Posterior cingulate gyrus (tissue), 11 donors: ENCODE measurements around the gene RAB12.
A peak's percentile ranks its signal among the peaks of the same experiment; 100 is the strongest.
"Not testable (repeated sequence)": the region's sequence is repeated elsewhere in the genome, so short reads cannot be mapped to it uniquely, and the experiment has no call there.

Source experiments
- DNase-seq, 10 donors: peaks; one replicate each; pipeline versions ENCODE4 v3.0.0 to v3.0.0-alpha.2; 2020 to 2021; ENCODE audit warnings: mixed read lengths in 3 of 10
- intact Hi-C: fragments of 100-400 bp; cut with DNase I; formaldehyde crosslinking; loops from one replicate; pipeline ENCODE4 v1.15.1; 2023

The RAB12 gene

DNA sequence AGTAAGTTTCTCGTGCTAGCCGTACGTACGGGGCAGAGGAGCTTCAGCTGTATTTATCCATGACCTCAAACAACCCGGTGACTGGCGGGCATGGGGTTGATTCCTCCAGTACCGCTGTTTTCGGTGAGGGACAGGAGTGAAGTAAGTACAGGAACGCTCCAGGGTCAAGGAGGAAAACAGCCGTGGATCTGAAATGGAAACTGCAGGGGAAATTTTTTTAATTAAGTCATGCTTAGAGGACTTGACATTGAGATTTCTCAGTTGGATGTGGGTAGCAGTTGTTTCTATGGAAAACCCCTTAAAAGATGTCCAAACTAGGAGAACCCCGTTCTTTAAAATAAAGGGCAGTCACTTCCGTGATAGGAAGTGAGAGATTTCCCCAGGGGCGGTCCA is 1.2 kb downstream of the RAB12 start:
- intact Hi-C loops: loop anchor here (5.0 kb wide), 1 partner anchor 97 kb away; the partner anchor contains the start of gene MTCL1
- DNase-seq: no peak

DNA sequence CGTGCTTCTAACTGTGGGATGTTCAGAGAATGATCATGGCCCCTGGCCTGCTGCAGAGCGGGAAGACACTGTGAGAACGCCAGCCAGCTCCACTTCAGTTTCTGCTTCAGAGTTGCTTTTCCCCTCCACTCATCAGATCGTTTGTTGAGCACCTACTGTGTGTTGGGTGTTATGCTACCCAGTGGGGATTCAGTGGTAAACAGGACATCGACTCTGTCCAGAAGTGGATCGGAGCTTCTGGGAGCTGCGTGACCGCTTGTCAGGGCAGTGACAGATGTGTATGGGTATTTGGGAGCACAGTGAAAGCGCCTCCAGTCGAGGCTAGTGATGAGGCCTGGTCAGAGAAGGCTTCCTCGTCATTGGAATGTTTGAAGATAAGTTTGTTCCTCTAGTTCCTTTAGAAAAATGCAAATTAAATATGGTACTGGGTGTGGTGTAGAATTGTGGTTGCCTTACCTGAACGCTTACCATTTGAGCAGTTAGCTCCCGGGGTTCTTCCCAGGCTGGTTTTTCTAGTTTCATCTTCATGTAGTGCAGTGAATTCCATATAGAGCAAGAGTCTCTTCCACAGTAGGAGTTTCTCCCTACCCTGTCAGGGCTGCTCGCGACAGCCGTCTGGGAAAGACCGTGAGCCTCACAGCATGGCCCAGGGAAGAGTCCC is 2.8 kb downstream of the RAB12 start:
- DNase-seq: no peak
- intact Hi-C loops: loop anchor here (5.0 kb wide), 1 partner anchor 95 kb away; the partner anchor contains the start of gene MTCL1

DNA sequence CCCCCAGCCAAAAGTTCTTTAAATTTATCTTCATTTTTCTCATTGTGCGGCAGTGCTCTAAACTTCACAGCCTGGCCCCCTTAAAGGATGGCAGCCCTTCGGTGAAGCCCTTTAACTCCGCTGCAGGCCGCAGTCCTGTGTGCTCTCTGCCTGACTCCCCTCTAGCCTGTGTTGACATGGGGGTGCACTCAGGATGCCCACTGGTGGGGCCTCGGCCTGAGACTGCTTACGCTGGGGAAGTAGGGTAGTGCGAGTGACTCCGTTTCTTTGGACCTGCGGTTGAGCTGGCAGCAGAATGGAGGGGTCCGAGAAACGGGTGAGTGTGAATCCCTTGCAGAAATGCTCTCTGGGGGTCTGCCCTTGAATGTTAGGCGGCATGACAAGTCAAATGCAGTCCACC is 5.6 kb downstream of the RAB12 start:
- DNase-seq: no peak

DNA sequence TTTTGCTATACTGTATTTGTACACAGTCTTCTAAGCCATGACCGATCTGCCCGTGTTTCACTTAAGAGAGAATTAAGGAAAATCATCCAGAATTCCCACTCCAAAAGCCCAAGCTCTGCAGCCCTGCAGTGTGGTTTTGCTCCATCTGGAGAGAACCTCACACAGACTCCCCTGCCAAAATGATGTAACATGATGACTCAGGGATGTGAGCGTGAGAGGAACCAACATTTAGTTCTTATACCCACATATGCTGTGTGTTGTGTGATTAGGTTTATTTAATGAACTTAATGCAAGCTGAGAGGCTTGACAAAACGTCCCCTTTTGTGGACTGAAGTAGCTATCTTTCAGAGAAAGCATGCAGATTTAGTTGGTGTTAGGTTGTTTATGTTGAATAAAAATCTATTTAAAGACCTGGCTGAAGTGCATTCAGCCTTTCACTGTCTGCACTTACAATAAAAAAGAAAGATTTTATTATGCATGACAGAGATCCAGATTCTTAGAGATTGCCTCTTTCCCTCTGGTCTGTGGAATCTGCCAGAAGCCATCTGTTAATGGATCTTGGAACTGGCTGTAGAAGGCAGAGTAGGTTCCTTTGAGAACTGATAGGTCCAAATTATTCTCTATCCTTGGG is 6.3 kb downstream of the RAB12 start:
- intact Hi-C loops: no loop called here
- peak in 7 of 10 donors; percentile 22 to 89 (median 43) for DNase-seq

More for the DNA sequence above, 5.6 kb downstream of the RAB12 start:
- intact Hi-C loops: loop anchor here (5.0 kb wide), 1 partner anchor 92 kb away; the partner anchor contains the start of gene MTCL1

DNA sequence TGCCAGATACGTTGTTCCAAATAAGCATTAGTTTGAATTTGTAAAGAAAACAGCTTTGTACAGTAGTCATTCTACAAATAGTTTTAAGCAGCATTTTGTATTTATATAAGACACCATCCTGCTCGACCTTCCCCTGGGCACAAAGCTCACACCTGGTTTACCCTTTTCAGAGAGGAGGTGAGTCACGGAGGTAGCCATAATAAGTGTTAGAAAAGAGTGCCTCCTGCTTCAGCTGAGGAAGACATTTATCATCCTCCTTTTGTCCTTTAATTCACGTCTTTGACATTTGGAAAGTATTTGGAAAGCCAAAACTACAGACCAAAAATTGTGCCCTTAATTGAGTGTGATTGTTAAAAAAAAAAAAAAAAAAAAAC is 6.8 kb downstream of the RAB12 start:
- no peak for DNase-seq
- intact Hi-C loops: no loop called here

DNA sequence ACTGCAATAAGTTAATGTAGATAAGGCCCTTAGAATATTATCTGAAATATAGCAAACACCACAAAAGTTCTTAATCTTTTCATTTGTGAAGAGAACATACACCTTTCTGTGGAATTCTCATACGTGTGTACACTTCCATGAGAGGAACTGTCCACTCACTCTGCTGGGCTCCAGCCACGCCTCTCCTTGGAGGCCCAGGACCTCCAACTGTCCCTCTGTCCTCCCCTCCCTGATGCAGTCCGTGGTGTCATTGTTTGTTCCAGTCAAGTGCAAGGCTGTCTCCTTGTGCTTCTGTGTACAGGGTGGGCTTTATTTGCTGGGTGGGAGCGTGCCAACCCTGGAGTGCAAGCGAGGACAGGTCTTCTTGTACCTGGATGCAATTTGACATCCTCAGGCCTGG is 8.7 kb downstream of the RAB12 start:
- no peak for DNase-seq
- intact Hi-C loops: no loop called here

DNA sequence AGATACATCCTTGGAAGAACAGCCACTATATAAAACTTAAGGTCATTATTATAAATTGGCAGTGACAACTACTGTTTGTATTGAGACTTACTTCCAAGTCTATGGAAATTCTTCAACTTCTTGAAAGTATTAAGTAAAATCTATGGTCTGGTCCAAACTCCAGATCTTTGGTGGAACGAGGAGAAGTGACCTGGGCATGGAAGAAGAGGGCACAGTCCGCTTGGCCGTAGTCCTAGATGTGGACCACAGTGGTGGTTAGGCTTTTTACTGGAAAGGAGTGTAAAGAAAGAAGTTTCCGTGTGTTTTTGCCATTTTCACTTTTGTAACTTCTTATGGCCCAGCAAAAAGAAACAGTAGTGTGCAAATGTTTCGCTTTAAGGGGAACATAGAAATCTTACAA is 9.8 kb downstream of the RAB12 start:
- no peak for DNase-seq
- intact Hi-C loops: no loop called here

DNA sequence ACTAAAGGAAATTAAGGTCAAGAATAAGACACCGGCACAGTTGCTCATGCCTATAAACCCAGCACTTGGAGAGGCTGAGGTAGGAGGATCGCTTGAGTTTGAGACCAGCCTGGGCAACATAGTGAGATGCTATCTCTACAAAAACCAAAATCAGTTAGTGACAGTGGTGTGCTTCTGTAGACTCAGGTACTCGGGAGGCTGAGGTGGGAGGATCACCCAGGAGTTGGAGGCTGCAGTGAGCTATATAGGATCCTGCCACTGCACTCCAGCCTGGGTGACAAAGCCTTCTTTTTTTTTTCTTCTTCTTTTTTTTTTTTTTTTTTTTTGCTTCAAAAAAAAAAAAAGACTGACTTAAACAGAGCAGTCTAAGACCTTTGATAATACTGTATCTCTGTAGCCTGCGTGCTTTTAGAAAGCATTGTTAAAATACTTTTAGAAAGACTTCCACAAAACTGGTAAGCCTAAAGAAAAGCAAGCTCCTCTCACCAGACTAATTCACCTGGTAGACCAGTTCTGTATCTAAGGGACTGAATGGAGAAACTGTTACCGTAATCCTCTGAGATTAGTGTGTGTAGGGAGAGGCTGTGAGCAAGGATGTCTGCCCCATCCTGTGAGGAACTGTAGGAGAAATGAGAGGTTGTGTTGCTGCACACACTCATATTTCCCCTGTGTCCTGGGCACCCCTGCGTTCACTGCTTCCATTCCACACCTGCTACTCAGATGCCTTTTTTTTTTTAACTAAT is 10.8 kb downstream of the RAB12 start:
- DNase-seq: no peak
- intact Hi-C loops: no loop called here

DNA sequence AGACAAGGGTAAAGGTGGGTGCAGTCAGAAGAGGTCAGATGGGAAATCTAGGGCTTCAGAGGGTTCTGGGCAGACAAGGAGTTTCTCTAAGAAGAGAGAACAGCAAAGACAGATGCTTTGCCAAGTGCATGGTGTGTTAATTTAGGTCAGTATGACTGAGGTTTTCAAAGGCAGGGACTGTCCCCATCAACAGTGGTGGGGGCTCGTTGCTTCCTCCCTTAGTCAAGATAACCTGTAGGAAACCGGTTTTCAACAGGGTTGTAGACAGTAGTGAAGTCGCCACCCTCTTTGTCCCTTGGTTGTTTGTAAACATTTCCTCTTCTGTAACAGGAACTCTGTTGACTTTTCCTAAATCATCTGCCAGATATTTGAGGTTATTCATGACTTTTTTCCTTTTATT is 11.6 kb downstream of the RAB12 start:
- DNase-seq: no peak
- intact Hi-C loops: no loop called here

DNA sequence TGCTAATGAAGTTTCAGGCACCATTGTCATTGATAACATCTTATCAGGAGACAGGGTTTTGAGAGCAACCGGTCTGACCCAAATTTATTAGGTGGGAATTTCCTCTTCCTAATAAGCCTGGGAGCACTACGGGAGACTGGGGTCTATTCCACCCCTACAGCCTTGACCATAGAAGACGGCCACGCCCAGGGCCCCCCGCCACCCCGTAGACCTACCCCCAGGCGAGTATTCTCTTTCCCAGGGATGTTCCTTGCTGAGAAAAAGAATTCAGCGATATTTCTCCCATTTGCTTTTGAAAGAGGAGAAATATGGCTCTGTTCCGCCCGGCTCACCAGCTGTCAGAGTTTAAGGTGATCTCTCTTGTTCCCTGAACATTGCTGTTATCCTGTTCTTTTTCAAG is 13.4 kb downstream of the RAB12 start:
- DNase-seq, intact Hi-C loops: not testable (repeated sequence)

DNA sequence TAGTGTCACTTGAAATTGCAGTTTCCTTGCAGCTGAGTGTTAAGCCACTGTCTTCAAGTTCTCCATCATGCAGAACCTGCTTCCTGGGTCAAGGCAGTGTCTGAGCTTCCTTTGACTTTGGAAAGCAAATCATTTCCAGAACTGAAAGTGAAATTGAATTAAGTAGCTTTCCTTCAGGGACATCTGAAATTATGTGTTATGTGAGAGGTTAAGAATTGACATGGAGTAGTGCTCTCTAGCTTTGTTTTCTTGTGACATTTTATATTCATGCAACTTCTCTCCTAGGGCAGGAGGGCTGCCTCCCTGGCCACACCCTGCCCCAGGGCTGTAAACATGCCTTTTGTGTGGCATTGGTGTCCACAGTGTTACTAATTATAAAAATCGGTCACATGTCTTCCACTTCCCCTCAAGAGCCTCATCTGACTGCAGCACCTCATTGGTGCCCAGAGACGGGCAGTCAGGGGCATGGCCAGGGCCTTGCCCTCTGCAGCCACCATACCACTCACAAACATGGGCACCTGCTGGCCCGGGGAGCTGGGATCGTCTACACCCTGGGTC is 14.4 kb downstream of the RAB12 start:
- DNase-seq: no peak
- intact Hi-C loops: no loop called here

DNA sequence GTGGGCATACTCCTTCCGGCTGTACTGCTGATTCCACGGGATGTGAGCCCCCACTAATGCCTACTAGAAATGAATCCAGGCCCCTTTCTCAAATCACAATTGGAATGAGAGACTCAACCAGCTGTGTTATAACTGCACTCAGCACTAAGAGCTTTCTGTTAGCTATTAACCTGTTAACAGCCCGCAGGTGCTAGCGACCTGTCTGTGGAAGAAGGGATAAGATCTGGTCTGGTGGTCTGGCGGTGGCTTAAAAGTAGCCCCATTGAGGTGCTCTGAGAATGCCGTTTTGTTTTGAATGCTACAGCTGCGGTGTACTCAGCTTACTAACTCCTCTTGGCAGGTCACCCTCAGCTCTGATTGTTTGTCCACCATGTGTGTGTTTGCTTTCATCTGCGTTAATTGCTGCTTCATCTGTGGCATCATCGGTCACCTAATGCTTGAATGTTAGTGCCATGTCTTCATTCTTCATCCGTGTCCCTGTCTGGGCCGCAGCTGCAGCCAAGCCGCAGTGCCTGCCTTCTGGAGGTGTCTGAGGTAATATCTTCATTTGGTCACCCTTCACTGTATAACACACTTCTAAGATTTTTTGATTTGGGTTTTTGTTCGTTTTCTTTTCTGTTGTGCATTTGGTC is 16.3 kb downstream of the RAB12 start:
- no peak for DNase-seq
- intact Hi-C loops: no loop called here

DNA sequence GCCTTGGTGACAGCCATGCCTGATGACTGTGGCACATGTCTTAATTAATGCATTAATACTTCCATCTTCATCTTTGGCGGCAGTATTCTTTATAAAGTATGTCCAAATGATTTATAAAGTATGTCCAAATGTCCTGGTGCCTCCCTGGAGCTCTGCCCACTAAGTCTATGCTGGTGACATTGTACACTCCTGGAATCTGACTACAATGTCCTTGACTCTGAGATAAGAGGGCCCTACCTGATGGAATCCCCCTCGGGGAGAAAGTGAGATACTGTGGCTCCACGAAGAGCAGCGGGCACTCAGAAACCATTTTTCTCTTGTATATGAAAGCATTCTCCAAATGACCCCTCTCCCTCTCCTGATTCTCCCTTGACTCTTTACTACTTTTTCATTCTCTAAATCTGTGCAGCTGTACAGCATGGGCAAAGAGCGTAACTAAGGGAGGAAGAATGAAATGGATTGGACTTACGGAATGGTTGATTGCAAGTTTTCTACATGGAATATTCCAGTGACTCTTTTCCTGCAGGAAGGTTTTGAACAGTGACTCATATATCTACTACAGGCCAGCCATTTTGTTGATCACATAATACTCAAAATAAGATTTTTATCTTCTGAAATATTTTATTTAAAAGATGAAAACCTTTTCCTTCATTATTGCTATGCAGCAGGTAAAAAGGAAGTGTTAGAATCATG is 17.3 kb downstream of the RAB12 start:
- intact Hi-C loops: no loop called here
- DNase-seq: no peak

DNA sequence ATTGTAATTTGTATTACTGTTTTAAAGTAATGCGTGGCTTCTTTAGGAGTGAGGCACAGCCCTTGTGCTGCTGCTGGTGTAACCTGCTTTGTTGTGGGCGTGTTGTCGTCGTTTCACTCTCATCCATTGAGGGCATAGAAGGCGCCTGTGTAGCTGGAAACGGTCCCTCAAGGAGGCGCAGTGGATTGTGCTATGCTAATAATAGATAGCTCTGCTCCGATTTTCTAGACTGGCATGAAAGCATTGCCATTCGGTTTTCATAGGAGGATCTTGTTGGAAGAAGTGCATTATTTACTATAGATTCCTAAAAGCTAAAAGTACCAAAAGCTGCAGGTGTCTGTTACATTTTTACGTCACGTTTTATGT is 17.9 kb downstream of the RAB12 start:
- peak in 7 of 10 donors; percentile 33 to 93 (median 75) for DNase-seq
- intact Hi-C loops: no loop called here

DNA sequence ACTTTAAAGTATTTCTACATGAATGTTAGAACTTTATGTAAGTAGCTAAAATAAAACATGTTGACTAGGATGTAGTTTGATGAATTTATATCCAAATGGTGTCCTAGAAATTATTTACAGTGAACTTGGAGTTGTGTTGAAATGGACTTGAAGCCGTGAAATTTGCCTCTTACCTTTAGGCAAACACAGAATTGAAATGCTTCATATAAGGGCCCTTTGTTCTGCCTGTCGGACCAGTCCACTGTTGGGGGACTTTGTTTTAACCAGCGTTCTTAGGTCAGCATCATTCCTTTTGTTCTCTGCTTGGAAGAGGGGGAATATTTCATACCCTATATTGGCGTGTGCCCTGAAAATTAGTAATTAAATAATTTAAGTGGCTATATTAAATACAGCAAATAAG is 18.3 kb downstream of the RAB12 start:
- intact Hi-C loops: no loop called here
- DNase-seq: no peak

DNA sequence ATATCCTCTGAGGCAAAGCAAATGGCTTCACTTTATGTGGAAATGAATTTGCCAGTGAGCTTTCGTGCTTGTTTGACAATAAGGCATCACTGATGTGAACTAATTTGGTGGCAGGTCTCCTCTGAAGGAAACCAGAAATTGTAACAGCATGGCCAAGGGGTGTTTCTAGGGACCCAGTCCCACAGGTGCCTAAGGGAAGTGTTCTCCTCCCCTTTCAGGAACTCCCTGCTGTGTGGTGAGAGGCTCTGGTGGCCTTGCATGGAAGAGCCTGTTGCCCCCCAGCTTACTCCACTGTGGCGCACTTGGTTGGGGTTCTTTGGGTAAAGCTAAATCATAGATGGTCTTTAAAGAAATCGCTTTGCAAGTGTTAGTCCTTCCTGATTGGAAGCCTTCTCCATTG is 20.4 kb downstream of the RAB12 start:
- intact Hi-C loops: no loop called here
- no peak for DNase-seq

DNA sequence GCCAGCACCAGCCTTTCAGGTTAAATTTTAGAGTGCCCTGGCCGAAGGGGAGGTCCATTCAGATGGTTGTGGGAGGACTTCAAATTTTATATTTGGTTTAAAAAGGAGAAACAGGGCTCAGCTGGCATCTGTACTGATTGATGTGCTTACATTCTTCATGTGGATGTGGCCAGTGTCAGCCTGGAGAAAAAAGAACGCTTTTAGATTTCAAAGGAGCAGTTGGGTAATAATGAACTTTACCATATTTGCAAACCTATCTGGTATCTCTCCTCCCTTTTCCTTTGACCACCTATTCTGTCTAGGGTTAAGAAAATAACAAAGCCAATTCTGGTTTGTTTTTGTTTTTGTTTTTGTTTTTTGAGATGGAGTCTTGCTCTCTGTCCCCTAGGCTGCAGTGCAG is 21.3 kb downstream of the RAB12 start:
- no peak for DNase-seq
- intact Hi-C loops: no loop called here

DNA sequence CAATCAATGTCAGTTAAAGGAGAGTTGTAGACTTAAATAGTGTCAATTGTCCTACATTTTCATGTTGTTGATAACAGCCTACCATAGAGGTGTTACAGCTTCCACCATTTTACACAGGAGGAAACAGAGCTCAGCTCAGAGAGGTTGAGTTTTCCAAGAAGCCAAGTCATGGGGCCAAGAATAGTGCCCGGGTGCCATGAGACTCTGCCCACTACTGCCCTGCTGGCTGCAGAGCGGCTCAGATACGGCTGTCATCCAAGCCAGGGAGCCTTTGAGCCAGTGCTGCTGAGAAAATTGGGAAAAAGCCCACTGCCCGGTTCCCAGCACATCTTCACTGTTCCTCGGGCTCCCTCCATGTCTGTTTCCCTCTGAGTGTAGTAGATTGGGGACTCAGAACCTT is 22.0 kb downstream of the RAB12 start:
- DNase-seq: no peak

DNA sequence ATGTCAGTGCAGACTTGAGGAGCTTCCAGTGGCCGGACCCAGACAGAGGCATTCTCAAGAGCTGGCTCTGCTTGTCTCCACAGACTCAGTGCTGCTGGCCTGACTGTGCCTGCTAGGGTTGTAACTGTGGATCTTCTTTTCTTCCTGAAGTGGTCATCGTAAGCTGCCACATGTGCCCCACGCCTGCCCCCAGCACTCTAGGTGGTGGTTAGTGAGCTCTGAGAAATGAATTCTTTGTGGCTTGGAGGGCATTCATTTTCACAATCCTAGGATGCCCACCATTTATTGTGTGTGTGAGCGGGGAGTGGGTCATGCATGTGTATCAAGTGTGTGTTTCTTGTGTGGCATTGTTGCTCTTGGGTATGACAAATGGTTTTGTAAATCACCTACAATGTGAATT is 23.1 kb downstream of the RAB12 start:
- intact Hi-C loops: no loop called here
- DNase-seq: peak in 1 of 10 donors; percentile 76

More for the DNA sequence above, 22.0 kb downstream of the RAB12 start:
- intact Hi-C loops: no loop called here

DNA sequence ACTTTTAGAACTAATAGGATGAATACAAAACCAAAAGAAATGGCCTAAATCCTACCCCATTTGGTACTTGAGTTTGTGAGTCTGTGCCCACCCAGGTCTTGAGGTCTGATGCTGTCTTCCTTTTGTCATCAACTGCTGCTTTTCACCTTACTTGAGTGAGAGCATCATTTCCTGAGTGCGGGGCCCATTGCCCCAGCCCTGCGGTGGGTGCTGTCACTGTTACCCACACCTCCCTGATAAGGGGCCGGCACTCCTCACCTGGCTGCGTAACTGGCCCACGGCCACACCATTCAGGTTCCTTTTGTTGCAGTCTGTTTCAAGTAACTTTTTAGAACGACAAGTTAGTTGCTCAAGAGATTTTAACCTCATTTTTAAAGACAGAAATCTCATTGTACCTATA is 25.3 kb downstream of the RAB12 start:
- DNase-seq: no peak
- intact Hi-C loops: no loop called here
